Neural progenitor cell (in vitro differentiated cells): ENCODE results near the gene CACTIN. TPM values are rescaled to one million over a fixed set of nuclear protein-coding genes. Genes with fewer than 3 reads are reported as not detected.

Source experiments
- DNase-seq: peaks from one replicate; pipeline ENCODE4 v3.0.0-alpha.2; 2016; ENCODE audit warnings: low spot score
- H2AFZ ChIP-seq: fragments of 200-600 bp; sonication (generic); replicated peaks from 2 replicates; pipeline ENCODE4 v1.6.1; 2016; ENCODE audit warnings: antibody characterized with exemption
- H3F3A ChIP-seq: fragments of 200-600 bp; sonication (generic); 2 replicates; pipeline ENCODE4 v1.6.1; 2016; ENCODE audit warnings: antibody characterized with exemption, low read depth
- H3K27ac ChIP-seq: fragments of 200-600 bp; sonication (generic); 2 replicates; pipeline ENCODE4 v1.5.1; 2016; ENCODE audit warnings: mild to moderate bottlenecking
- H3K27me3 ChIP-seq: fragments of 200-600 bp; sonication (generic); 2 replicates; pipeline ENCODE4 v1.6.1; 2016; ENCODE audit warnings: mild to moderate bottlenecking, moderate library complexity
- H3K36me3 ChIP-seq: fragments of 200-600 bp; sonication (generic); 2 replicates; pipeline ENCODE4 v1.5.1; 2016
- H3K4me1 ChIP-seq: fragments of 200-600 bp; sonication (generic); 2 replicates; pipeline ENCODE4 v1.6.1; 2016; ENCODE audit warnings: mixed run types
- H3K4me2 ChIP-seq: fragments of 200-600 bp; sonication (generic); 2 replicates; pipeline ENCODE4 v1.6.1; 2016
- H3K4me3 ChIP-seq: fragments of 200-600 bp; sonication (generic); 2 replicates; pipeline ENCODE4 v1.5.1; 2016
- H3K79me2 ChIP-seq: fragments of 200-600 bp; sonication (generic); 2 replicates; pipeline ENCODE4 v1.6.1; 2016; ENCODE audit warnings: low read depth
- H3K9ac ChIP-seq: fragments of 200-600 bp; sonication (generic); 2 replicates; pipeline ENCODE4 v1.6.1; 2016
- H3K9me3 ChIP-seq: fragments of 200-600 bp; sonication (generic); 2 replicates; pipeline ENCODE4 v1.5.1; 2016; ENCODE audit warnings: low read depth
- H4K20me1 ChIP-seq: fragments of 200-600 bp; sonication (generic); 2 replicates; pipeline ENCODE4 v1.6.1; 2016; ENCODE audit warnings: low read depth
- H3K27ac Mint-ChIP-seq: 3 replicates; pipeline ENCODE4 v1.8.0; 2021; ENCODE audit warnings: mixed read lengths
- H3K27me3 Mint-ChIP-seq: 2 replicates; pipeline ENCODE4 v1.8.0; 2022; ENCODE audit warnings: low read depth, mild to moderate bottlenecking, inconsistent platforms, moderate library complexity, mixed read lengths; ENCODE audit not compliant: insufficient read depth
- H3K36me3 Mint-ChIP-seq: 3 replicates; pipeline ENCODE4 v1.8.0; 2021; ENCODE audit warnings: mixed read lengths
- H3K4me1 Mint-ChIP-seq: 3 replicates; pipeline ENCODE4 v1.8.0; 2021; ENCODE audit warnings: mixed read lengths
- H3K4me3 Mint-ChIP-seq: 3 replicates; pipeline ENCODE4 v1.8.0; 2021; ENCODE audit warnings: mild to moderate bottlenecking, moderate library complexity, mixed read lengths
- H3K9me3 Mint-ChIP-seq: 3 replicates; pipeline ENCODE4 v1.8.0; 2020; ENCODE audit warnings: mixed read lengths
- CTCF ChIP-seq: fragments of 200-600 bp; sonication (generic); IDR thresholded peaks from 2 replicates; pipeline ENCODE4 v1.5.1; 2017; ENCODE audit warnings: antibody characterized with exemption, mild to moderate bottlenecking
- EZH2 ChIP-seq: fragments of 200-600 bp; sonication (generic); IDR thresholded peaks from 2 replicates; pipeline ENCODE4 v1.6.1; 2017; ENCODE audit warnings: antibody characterized with exemption, mild to moderate bottlenecking, moderate library complexity
- EZH2phosphoT487 ChIP-seq: fragments of 200-600 bp; sonication (generic); IDR thresholded peaks from 2 replicates; pipeline ENCODE4 v1.6.1; 2017; ENCODE audit warnings: antibody characterized with exemption
- total RNA-seq: library from RNA; depleted of rRNA; stranded (reverse); fragments of >200 nt; gene quantifications from 2 replicates; pipeline ENCODE4 v1.2.3, GENCODE V29; 2015; ENCODE audit warnings: low replicate concordance

Gene CACTIN
- total RNA-seq, 1 donor from 2014 or later, result 6.0 TPM

GRCh38 chr19:3604987-3605343 is 21.6 kb downstream of the CACTIN start:
- DNase-seq, result no peak
- Mint-ChIP-seq H3K9me3 (no peaks in the 10 kb centered on the region), H3K4me1 (peaks cover 11% of the 10 kb centered on the region), H3K27ac (peak overlapping the region; percentile 78), H3K36me3 (no peaks in the 10 kb centered on the region), H3K4me3 (no peak overlapping the region), H3K27me3 (peaks cover 8% of the 10 kb centered on the region)
- Histone ChIP-seq H3K9me3 (no peaks in the 10 kb centered on the region), H4K20me1 (no peaks in the 10 kb centered on the region), H3K27me3 (peaks cover 37% of the 10 kb centered on the region), H3K9ac (no peak overlapping the region), H3K27ac (no peak overlapping the region), H3F3A (peaks cover 14% of the 10 kb centered on the region), H2AFZ (no peak overlapping the region), H3K4me1 (peaks cover 12% of the 10 kb centered on the region), H3K79me2 (no peaks in the 10 kb centered on the region), H3K4me2 (no peak overlapping the region), H3K36me3 (no peaks in the 10 kb centered on the region), H3K4me3 (no peak overlapping the region)
- TF ChIP-seq EZH2phosphoT487 (no peak), EZH2 (no peak), CTCF (no peak)

- Mint-ChIP-seq H3K27ac (peak overlapping the region; percentile 78), H3K27me3 (peaks cover 8% of the 10 kb centered on the region), H3K4me1 (peaks cover 11% of the 10 kb centered on the region), H3K36me3 (no peaks in the 10 kb centered on the region), H3K9me3 (no peaks in the 10 kb centered on the region), H3K4me3 (no peak overlapping the region)
- Histone ChIP-seq H3K79me2 (no peaks in the 10 kb centered on the region), H4K20me1 (no peaks in the 10 kb centered on the region), H3K4me2 (no peak overlapping the region), H3K4me3 (no peak overlapping the region), H3K27ac (no peak overlapping the region), H3K27me3 (peaks cover 37% of the 10 kb centered on the region), H3K9me3 (no peaks in the 10 kb centered on the region), H3K4me1 (peaks cover 12% of the 10 kb centered on the region), H3F3A (peaks cover 14% of the 10 kb centered on the region), H2AFZ (no peak overlapping the region), H3K36me3 (no peaks in the 10 kb centered on the region), H3K9ac (no peak overlapping the region)
- no peak for DNase-seq
- TF ChIP-seq CTCF (no peak), EZH2 (no peak), EZH2phosphoT487 (no peak)
Measured at GRCh38 chr19:3604227-3604986, 22.2 kb downstream of the CACTIN start.

- H3K27ac Mint-ChIP-seq, result no peak overlapping the region
- H3K4me1 Mint-ChIP-seq, result peaks cover 10% of the 10 kb centered on the region
- H3F3A ChIP-seq, result peaks cover 12% of the 10 kb centered on the region
- H2AFZ ChIP-seq, result no peak overlapping the region
- H4K20me1 ChIP-seq, result no peaks in the 10 kb centered on the region
- no peaks in the 10 kb centered on the region for H3K36me3 ChIP-seq
- no peak overlapping the region for H3K9ac ChIP-seq
- peaks cover 12% of the 10 kb centered on the region for H3K4me1 ChIP-seq
- TF ChIP-seq EZH2phosphoT487 (no peak), EZH2 (no peak), CTCF (no peak)
- no peak for DNase-seq
- no peak overlapping the region for H3K4me2 ChIP-seq
- no peak overlapping the region for H3K4me3 Mint-ChIP-seq
- H3K4me3 ChIP-seq, result no peak overlapping the region
- H3K27ac ChIP-seq, result no peak overlapping the region
- no peaks in the 10 kb centered on the region for H3K36me3 Mint-ChIP-seq
- H3K9me3 Mint-ChIP-seq, result no peaks in the 10 kb centered on the region
- H3K79me2 ChIP-seq, result no peaks in the 10 kb centered on the region
- peaks cover 37% of the 10 kb centered on the region for H3K27me3 ChIP-seq
- peaks cover 8% of the 10 kb centered on the region for H3K27me3 Mint-ChIP-seq
- H3K9me3 ChIP-seq, result no peaks in the 10 kb centered on the region
Measured at GRCh38 chr19:3603121-3603811, 23.3 kb downstream of the CACTIN start.
